Measurements from ENCODE around the gene ACTG1. TPM values are rescaled to one million over a fixed set of nuclear protein-coding genes. Genes with fewer than 3 reads are reported as not detected.
A peak's percentile ranks its signal among the peaks of the same experiment; 100 is the strongest.

Gene ACTG1
- total and polyA plus RNA-seq, 2 of the 13 experiments (the other 11 are each of a cell fraction or from before 2014, with no cell fraction given), result 973 to 1,138 TPM

DNA sequence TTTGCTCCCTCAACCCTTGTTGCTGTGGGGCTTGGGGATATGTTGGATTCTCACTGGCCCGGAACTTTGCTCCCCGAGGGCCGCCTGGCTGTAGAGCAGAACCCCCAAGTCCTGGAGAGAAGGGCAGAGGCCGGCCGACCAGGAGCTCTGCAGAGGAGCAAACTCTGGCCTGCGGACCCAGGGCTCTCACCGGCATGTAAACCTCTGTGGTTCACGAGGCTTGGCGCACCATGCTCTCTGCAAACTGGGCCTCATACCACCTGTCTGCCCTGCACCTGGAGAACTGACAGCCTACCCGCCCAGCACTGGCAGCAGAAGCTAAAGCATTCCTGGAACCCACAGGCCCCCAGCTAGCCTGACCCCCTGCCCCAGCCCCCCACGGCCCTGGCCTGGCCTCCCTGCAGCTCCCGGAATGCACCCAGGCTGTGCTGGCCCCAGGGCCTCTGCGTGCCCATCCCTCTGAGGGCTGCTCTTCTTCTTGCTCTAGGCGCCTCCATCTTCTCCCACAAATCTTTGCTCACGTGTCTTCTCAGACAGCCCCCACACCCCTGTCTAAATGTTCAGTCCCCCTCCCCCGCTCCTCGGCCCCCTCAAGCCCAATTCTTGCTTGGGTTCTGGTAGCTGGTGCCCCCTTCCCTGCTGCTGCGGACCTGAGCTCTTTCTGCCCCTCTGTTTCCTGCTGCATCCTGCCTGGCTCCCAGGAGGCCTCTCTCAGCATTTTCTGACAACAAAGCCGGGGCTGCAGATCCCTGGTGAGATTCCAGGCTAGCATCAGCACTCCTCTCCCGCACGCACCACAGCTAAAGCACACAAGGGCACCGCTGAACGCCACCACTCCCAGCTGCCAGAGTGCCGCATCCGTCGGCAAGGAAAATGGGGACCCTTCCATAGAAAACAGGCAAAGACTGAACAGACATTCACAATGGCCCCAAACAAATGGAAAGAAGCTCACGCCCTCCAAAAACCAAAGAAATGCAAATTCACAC is 23.3 kb downstream of the ACTG1 start (continued):
- TF ChIP-seq PAXIP1 (CRISPR knock-in tag; conservative IDR thresholded peaks at IDR 0.05) (no peak), NBN (conservative IDR thresholded peaks at IDR 0.05) (no peak), REL (CRISPR knock-in tag; conservative IDR thresholded peaks at IDR 0.05) (no peak), ZFX (CRISPR knock-in tag; IDR thresholded peaks at IDR 0.05; ENCODE audit: low read depth) (peak; percentile 27; the same call in 1 of the 2 replicates), ZNF687 (CRISPR knock-in tag; IDR thresholded peaks at IDR 0.05) (0 out of 2 replicates have a peak, but pooled peaks have one; percentile 8)
- TF ChIP-seq, protein P1, sequence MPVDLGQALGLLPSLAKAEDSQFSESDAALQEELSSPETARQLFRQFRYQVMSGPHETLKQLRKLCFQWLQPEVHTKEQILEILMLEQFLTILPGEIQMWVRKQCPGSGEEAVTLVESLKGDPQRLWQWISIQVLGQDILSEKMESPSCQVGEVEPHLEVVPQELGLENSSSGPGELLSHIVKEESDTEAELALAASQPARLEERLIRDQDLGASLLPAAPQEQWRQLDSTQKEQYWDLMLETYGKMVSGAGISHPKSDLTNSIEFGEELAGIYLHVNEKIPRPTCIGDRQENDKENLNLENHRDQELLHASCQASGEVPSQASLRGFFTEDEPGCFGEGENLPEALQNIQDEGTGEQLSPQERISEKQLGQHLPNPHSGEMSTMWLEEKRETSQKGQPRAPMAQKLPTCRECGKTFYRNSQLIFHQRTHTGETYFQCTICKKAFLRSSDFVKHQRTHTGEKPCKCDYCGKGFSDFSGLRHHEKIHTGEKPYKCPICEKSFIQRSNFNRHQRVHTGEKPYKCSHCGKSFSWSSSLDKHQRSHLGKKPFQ (CRISPR knock-in tag; IDR thresholded peaks at IDR 0.05; ENCODE audit: insufficient replicate concordance), result no peak
